Ascending aorta (tissue), 2 donors: ENCODE data around the gene PCBD1. TPM values are rescaled to one million over a fixed set of nuclear protein-coding genes. Genes with fewer than 3 reads are reported as not detected.
A peak's percentile ranks its signal among the peaks of the same experiment; 100 is the strongest.

ENCODE experiments used
- DNase-seq, 2 donors: peaks; one replicate each; pipeline ENCODE4 v3.0.0-alpha.2; 2019; ENCODE audit warnings: low spot score in 2 of 2
- H3K27ac ChIP-seq, 2 donors: fragments of 200-600 bp; sonication (generic); one replicate each; pipeline ENCODE4 v1.5.1; 2016 to 2017; ENCODE audit warnings: mild to moderate bottlenecking in 1 of 2
- H3K27me3 ChIP-seq: fragments of 200-600 bp; sonication (generic); one replicate; pipeline ENCODE4 v1.5.1; 2017
- H3K36me3 ChIP-seq, 2 donors: fragments of 200-600 bp; sonication (generic); one replicate each; pipeline ENCODE4 v1.5.1; 2016
- H3K4me1 ChIP-seq, 2 donors: fragments of 200-600 bp; sonication (generic); one replicate each; pipeline ENCODE4 v1.5.1; 2016 to 2017; ENCODE audit warnings: mild to moderate bottlenecking in 1 of 2
- H3K4me3 ChIP-seq, 2 donors: fragments of 200-600 bp; sonication (generic); one replicate each; pipeline ENCODE4 v1.5.1; 2016 to 2017; ENCODE audit warnings: mild to moderate bottlenecking in 1 of 2
- H3K9me3 ChIP-seq, 2 donors: fragments of 200-600 bp; sonication (generic); one replicate each; pipeline ENCODE4 v1.5.1; 2016
- intact Hi-C: fragments of 100-400 bp; cut with DNase I; formaldehyde crosslinking; loops from one replicate; pipeline ENCODE4 v1.15.1; 2023
- total RNA-seq: library from RNA; depleted of rRNA; stranded (reverse); fragments of >200 nt; gene quantifications from one replicate; pipeline ENCODE4 v1.1.0, GENCODE V29; 2016
- TF ChIP-seq, protein P1 (sequence below), 3 experiments: fragments of 200-600 bp in 2 of 3; fragments of 450-650 bp in 1 of 3; sonication (generic) in 2 of 3; IDR thresholded peaks; one replicate each; pipeline ENCODE4 v1.5.1; 2016 to 2019; ENCODE audit warnings: antibody characterized with exemption in 3 of 3, mild to moderate bottlenecking in 1 of 3, moderate library complexity in 1 of 3

Gene PCBD1
- total RNA-seq, 1 donor from 2014 or later = 45.8 TPM

GRCh38 chr10:70884741-70885140, 3.6 kb downstream of the PCBD1 start:
- no peak for DNase-seq
- H3K4me3 ChIP-seq = no peak overlapping the region
- no peaks in the 10 kb centered on the region for H3K27me3 ChIP-seq
- peaks cover 0 to 3% of the 10 kb centered on the region in 2 donors for H3K4me1 ChIP-seq
- intact Hi-C loops = loop anchor here (5.0 to 10.0 kb wide), 3 partner anchors 332 to 660 kb away; no protein-coding TSS in a partner anchor
- TF ChIP-seq, protein P1, sequence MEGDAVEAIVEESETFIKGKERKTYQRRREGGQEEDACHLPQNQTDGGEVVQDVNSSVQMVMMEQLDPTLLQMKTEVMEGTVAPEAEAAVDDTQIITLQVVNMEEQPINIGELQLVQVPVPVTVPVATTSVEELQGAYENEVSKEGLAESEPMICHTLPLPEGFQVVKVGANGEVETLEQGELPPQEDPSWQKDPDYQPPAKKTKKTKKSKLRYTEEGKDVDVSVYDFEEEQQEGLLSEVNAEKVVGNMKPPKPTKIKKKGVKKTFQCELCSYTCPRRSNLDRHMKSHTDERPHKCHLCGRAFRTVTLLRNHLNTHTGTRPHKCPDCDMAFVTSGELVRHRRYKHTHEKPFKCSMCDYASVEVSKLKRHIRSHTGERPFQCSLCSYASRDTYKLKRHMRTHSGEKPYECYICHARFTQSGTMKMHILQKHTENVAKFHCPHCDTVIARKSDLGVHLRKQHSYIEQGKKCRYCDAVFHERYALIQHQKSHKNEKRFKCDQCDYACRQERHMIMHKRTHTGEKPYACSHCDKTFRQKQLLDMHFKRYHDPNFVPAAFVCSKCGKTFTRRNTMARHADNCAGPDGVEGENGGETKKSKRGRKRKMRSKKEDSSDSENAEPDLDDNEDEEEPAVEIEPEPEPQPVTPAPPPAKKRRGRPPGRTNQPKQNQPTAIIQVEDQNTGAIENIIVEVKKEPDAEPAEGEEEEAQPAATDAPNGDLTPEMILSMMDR (IDR thresholded peaks at IDR 0.05) = no peak
- peaks cover 6 to 27% of the 10 kb centered on the region in 2 donors for H3K36me3 ChIP-seq
- H3K27ac ChIP-seq = no peak overlapping the region
- no peaks in the 10 kb centered on the region for H3K9me3 ChIP-seq

DNA sequence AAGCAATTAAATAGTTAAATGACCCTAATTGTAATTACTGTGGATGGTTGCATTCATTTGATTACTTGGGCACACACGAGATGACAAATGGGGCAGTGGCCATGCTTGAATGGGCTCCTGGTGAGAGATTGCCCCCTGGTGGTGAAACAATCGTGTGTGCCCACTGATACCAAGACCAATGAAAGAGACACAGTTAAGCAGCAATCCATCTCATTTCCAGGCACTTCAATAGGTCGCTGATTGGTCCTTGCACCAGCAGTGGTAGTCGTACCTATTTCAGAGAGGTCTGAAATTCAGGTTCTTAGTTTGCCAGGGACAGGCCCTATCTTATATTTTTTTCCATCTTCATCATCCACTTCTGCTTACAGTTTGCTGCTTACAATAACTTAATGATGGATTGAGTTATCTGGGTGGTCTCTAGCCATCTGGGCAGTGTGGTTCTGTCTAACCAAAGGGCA, 8.3 kb downstream of the PCBD1 start:
- Histone ChIP-seq H3K27me3 (no peaks in the 10 kb centered on the region), H3K27ac (no peak overlapping the region), H3K4me1 (no peaks in the 10 kb centered on the region), H3K4me3 (no peak overlapping the region), H3K9me3 (no peaks in the 10 kb centered on the region), H3K36me3 (peaks cover 6 to 62% of the 10 kb centered on the region in 2 donors)
- peak; percentile 48 to 87 for DNase-seq
- intact Hi-C loops = loop anchor here (1.0 to 10.0 kb wide), 3 partner anchors 65 to 655 kb away; partner anchors contain the start of gene SGPL1
- TF ChIP-seq, protein P1 (IDR thresholded peaks at IDR 0.05) = peak; percentile 83 to 88 (median 85)

DNA sequence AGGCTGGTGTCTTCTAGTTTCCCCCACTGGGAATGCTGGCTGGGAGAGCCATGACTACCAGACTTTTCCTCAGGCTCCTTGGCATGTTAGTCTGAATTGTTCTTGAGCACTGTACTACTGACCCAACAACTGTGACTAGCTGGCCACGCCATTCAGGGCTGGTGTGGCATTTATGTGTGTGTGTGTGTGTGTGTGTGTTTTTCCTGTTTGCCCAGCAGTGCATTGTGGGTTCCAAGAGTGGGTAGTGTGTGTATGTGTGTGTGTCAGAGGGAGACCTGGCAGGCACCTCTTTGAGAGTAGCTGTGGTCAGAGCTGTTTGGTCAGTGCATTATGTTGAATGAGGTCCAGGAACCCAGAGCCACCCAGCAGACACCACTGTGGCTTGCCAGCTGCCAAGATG, 9.2 kb downstream of the PCBD1 start:
- TF ChIP-seq, protein P1 (IDR thresholded peaks at IDR 0.05) = no peak
- Histone ChIP-seq H3K27ac (no peak overlapping the region), H3K27me3 (no peaks in the 10 kb centered on the region), H3K9me3 (no peaks in the 10 kb centered on the region), H3K4me1 (no peaks in the 10 kb centered on the region), H3K4me3 (no peak overlapping the region), H3K36me3 (peaks cover 6 to 61% of the 10 kb centered on the region in 2 donors)
- no peak for DNase-seq
- intact Hi-C loops = no loop called here

DNA sequence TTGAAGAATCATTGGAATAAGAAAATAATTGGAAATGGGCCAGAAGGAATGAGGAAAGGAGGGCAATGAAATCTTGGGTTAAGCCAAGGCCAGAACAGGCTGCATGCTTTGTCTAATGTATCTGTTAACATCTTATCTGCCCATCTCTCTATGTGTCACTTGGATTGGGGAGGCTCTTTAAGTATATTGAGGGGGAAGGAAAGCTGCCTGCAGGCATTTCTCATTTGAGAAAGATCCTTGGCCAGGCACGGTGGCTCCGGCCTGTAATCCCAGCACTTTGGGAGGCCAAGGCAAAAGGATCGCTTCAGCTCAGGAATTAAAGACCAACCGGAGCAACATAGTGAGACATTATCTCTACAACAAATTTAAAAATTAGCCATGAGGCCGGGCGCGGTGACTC, 14.3 kb downstream of the PCBD1 start:
- Histone ChIP-seq H3K4me1 (no peaks in the 10 kb centered on the region), H3K9me3 (no peaks in the 10 kb centered on the region), H3K36me3 (peaks cover 18 to 95% of the 10 kb centered on the region in 2 donors), H3K27ac (no peak overlapping the region), H3K27me3 (no peaks in the 10 kb centered on the region), H3K4me3 (no peak overlapping the region)
- no peak for DNase-seq
- TF ChIP-seq, protein P1 (IDR thresholded peaks at IDR 0.05) = no peak
- intact Hi-C loops = no loop called here

GRCh38 chr10:70872291-70872690, 16.1 kb downstream of the PCBD1 start:
- no peak overlapping the region for H3K4me3 ChIP-seq
- intact Hi-C loops = no loop called here
- DNase-seq = no peak
- H3K36me3 ChIP-seq = peaks cover 19 to 80% of the 10 kb centered on the region in 2 donors
- TF ChIP-seq, protein P1 (IDR thresholded peaks at IDR 0.05) = no peak
- no peak overlapping the region for H3K27ac ChIP-seq
- no peaks in the 10 kb centered on the region for H3K27me3 ChIP-seq
- H3K4me1 ChIP-seq = no peaks in the 10 kb centered on the region
- no peaks in the 10 kb centered on the region for H3K9me3 ChIP-seq

GRCh38 chr10:70866424-70866823, 21.9 kb downstream of the PCBD1 start:
- peak in 1 of 2 donors; percentile 23 for DNase-seq
- H3K4me1 ChIP-seq = no peaks in the 10 kb centered on the region
- intact Hi-C loops = no loop called here
- H3K36me3 ChIP-seq = peaks cover 30 to 40% of the 10 kb centered on the region in 2 donors
- no peaks in the 10 kb centered on the region for H3K9me3 ChIP-seq
- no peaks in the 10 kb centered on the region for H3K27me3 ChIP-seq
- H3K27ac ChIP-seq = no peak overlapping the region
- H3K4me3 ChIP-seq = no peak overlapping the region
- TF ChIP-seq, protein P1 (IDR thresholded peaks at IDR 0.05) = no peak
